ENCODE results near the gene PPP1R16B. TPM values are rescaled to one million over a fixed set of nuclear protein-coding genes. Genes with fewer than 3 reads are reported as not detected.

PPP1R16B gene
- total RNA-seq, 1 donor from 2014 or later, result 6.4 TPM

GRCh38 chr20:38818113-38819065, 12.9 kb downstream of the PPP1R16B start:
- no peak for TF ChIP-seq POLR2AphosphoS5 (IDR thresholded peaks at IDR 0.05; ENCODE audit: insufficient read depth in 1 of 2, low read depth in 1 of 2)
- TF ChIP-seq CTCF (IDR thresholded peaks at IDR 0.05), result no peak
- TF ChIP-seq POLR2A (IDR thresholded peaks at IDR 0.05), result no peak
- H3K9me3 ChIP-seq, result no peaks in the 10 kb centered on the region
- no peak overlapping the region for H3K27ac ChIP-seq
- H3K4me1 ChIP-seq, result no peaks in the 10 kb centered on the region
- no peaks in the 10 kb centered on the region for H3K36me3 ChIP-seq
- intact Hi-C loops (cut with DNase I), result no loop called here
- DNase-seq (ENCODE audit: extremely low spot score in 2 of 2), result no peak
- H3K27me3 ChIP-seq, result no peaks in the 10 kb centered on the region
- H3K4me3 ChIP-seq, result no peak overlapping the region

GRCh38 chr20:38825571-38825900, 20.0 kb downstream of the PPP1R16B start:
- Histone ChIP-seq H3K4me3 (no peak overlapping the region), H3K27me3 (no peaks in the 10 kb centered on the region), H3K4me1 (peaks cover 11% of the 10 kb centered on the region), H3K9me3 (no peaks in the 10 kb centered on the region), H3K27ac (no peak overlapping the region), H3K36me3 (no peaks in the 10 kb centered on the region)
- TF ChIP-seq POLR2A (IDR thresholded peaks at IDR 0.05), result no peak
- TF ChIP-seq CTCF (IDR thresholded peaks at IDR 0.05), result no peak
- no peak for TF ChIP-seq POLR2AphosphoS5 (IDR thresholded peaks at IDR 0.05; ENCODE audit: insufficient read depth in 1 of 2, low read depth in 1 of 2)
- no peak for DNase-seq (ENCODE audit: extremely low spot score in 2 of 2)
- intact Hi-C loops (cut with DNase I), result no loop called here

GRCh38 chr20:38825901-38826625, 20.6 kb downstream of the PPP1R16B start:
- H3K27ac ChIP-seq, result no peak overlapping the region
- intact Hi-C loops (cut with DNase I), result no loop called here
- DNase-seq (ENCODE audit: extremely low spot score in 2 of 2), result no peak
- no peak overlapping the region for H3K4me3 ChIP-seq
- H3K4me1 ChIP-seq, result peaks cover 11% of the 10 kb centered on the region
- H3K27me3 ChIP-seq, result no peaks in the 10 kb centered on the region
- H3K36me3 ChIP-seq, result no peaks in the 10 kb centered on the region
- TF ChIP-seq POLR2A (IDR thresholded peaks at IDR 0.05), result no peak
- no peak for TF ChIP-seq CTCF (IDR thresholded peaks at IDR 0.05)
- no peak for TF ChIP-seq POLR2AphosphoS5 (IDR thresholded peaks at IDR 0.05; ENCODE audit: insufficient read depth in 1 of 2, low read depth in 1 of 2)
- no peaks in the 10 kb centered on the region for H3K9me3 ChIP-seq

- DNase-seq (ENCODE audit: extremely low spot score in 2 of 2), result peak in 1 of 2 donors; percentile 34
- Histone ChIP-seq H3K4me3 (no peak overlapping the region), H3K9me3 (no peaks in the 10 kb centered on the region), H3K27me3 (no peaks in the 10 kb centered on the region), H3K4me1 (peaks cover 11% of the 10 kb centered on the region), H3K27ac (no peak overlapping the region), H3K36me3 (no peaks in the 10 kb centered on the region)
- TF ChIP-seq POLR2A (IDR thresholded peaks at IDR 0.05) (no peak), CTCF (IDR thresholded peaks at IDR 0.05) (no peak), POLR2AphosphoS5 (IDR thresholded peaks at IDR 0.05; ENCODE audit: insufficient read depth in 1 of 2, low read depth in 1 of 2) (no peak)
- intact Hi-C loops (cut with DNase I), result no loop called here
These were observed 22.3 kb downstream of the PPP1R16B start for GRCh38 chr20:38827770-38828281.

All from vagina (tissue), 2 donors.